ENCODE data around the gene MANSC1. TPM values are rescaled to one million over a fixed set of nuclear protein-coding genes. Genes with fewer than 3 reads are reported as not detected.

MANSC1 gene
- 3.9 and 4.6 TPM in 2 replicates for total RNA-seq

GRCh38 chr12:12349711-12350665 lies at the start of gene MANSC1:
Gene MANSC1 (minus strand): TSS chr12:12350242. CDS start chr12:12343314, 6,928 bp downstream.

GRCh38 chr12:12356896-12357718 lies 7.1 kb upstream of the MANSC1 start, which contains the start of gene BORCS5:
Gene BORCS5 (plus strand): TSS chr12:12357078. CDS start chr12:12357452, 374 bp downstream.

Other genes with a start within 250 kb of the MANSC1 start
- 56.1 and 78.6 TPM in 2 replicates for gene LRP6, start 83.2 kb downstream of the MANSC1 start, total RNA-seq
- gene BORCS5, start 6.8 kb upstream of the MANSC1 start, total RNA-seq: 12.8 and 14.8 TPM in 2 replicates
- gene DUSP16, start 212.6 kb upstream of the MANSC1 start, total RNA-seq: 5.7 and 6.6 TPM in 2 replicates

Measured in smooth muscle cell of the pulmonary artery (primary cell).